ENCODE results near the gene NEK6.

GRCh38 chr9:124263800-124264426 lies 6.2 kb downstream of the NEK6 start:
- TF ChIP-seq, protein P1, sequence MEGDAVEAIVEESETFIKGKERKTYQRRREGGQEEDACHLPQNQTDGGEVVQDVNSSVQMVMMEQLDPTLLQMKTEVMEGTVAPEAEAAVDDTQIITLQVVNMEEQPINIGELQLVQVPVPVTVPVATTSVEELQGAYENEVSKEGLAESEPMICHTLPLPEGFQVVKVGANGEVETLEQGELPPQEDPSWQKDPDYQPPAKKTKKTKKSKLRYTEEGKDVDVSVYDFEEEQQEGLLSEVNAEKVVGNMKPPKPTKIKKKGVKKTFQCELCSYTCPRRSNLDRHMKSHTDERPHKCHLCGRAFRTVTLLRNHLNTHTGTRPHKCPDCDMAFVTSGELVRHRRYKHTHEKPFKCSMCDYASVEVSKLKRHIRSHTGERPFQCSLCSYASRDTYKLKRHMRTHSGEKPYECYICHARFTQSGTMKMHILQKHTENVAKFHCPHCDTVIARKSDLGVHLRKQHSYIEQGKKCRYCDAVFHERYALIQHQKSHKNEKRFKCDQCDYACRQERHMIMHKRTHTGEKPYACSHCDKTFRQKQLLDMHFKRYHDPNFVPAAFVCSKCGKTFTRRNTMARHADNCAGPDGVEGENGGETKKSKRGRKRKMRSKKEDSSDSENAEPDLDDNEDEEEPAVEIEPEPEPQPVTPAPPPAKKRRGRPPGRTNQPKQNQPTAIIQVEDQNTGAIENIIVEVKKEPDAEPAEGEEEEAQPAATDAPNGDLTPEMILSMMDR (IDR thresholded peaks at IDR 0.05) = no peak
- TF ChIP-seq POLR2A (IDR thresholded peaks at IDR 0.05) (no peak), POLR2AphosphoS5 (IDR thresholded peaks at IDR 0.05) (no peak), EP300 (IDR thresholded peaks at IDR 0.05) (no peak)

All from upper lobe of left lung (tissue), 4 donors.